Mucosa of descending colon (tissue), 3 donors: Measurements from ENCODE around the gene UNC45A. TPM values are rescaled to one million over a fixed set of nuclear protein-coding genes. Genes with fewer than 3 reads are reported as not detected.

Experiments used
- ATAC-seq: fragments of 200-7000 bp; cut with Tn5 transposase; one replicate; pipeline ENCODE4 v1.9.1; 2020; ENCODE audit warnings: mild to moderate bottlenecking, moderate library complexity
- DNase-seq, 3 donors: peaks; one replicate each; pipeline ENCODE4 v3.0.0-alpha.2; 2020
- H3K36me3 ChIP-seq: fragments of 200-600 bp; one replicate; pipeline ENCODE4 v1.8.0; 2021; ENCODE audit warnings: low read depth, mild to moderate bottlenecking
- H3K4me1 ChIP-seq: fragments of 200-600 bp; one replicate; pipeline ENCODE4 v1.8.0; 2021; ENCODE audit warnings: low read depth, mild to moderate bottlenecking
- H3K4me3 ChIP-seq: fragments of 200-600 bp; one replicate; pipeline ENCODE4 v1.8.0; 2021; ENCODE audit warnings: mild to moderate bottlenecking
- H3K9me3 ChIP-seq: fragments of 200-600 bp; one replicate; pipeline ENCODE4 v1.8.0; 2021; ENCODE audit warnings: mild to moderate bottlenecking
- intact Hi-C, 2 donors: fragments of 100-400 bp; cut with DNase I in 1 of 2; cut with micrococcal nuclease in 1 of 2; formaldehyde crosslinking; loops; one replicate each; pipeline versions ENCODE4 v1.11.0 to v1.11.1; 2022; cut with DNase I, micrococcal nuclease
- total RNA-seq, 3 donors: library from RNA; stranded (reverse); fragmentation: NEBNext Ultra II Directional in 2 of 3; extraction: Animal tissue kit (Norgen Biotek cat#: 25700) in 2 of 3; gene quantifications; one replicate each; pipeline versions ENCODE4 v1.2.1 to v1.2.4, GENCODE V29; 2021 to 2023
- TF ChIP-seq, protein P1 (sequence below): fragments of 200-600 bp; IDR thresholded peaks from one replicate; pipeline ENCODE4 v1.8.0; 2022; ENCODE audit warnings: antibody characterized with exemption, mild to moderate bottlenecking
- donor health status: DM: no; HTN: no; CAD: no; lungs with moderate emphysema.
- donor health status: DM: no; HTN: no; CAD: no.
- donor health status: DM: no; HTN: yes; CAD: no.

UNC45A gene
- total RNA-seq, 3 donors from 2014 or later: 43.9 to 92.5 (median 54.8) TPM

DNA sequence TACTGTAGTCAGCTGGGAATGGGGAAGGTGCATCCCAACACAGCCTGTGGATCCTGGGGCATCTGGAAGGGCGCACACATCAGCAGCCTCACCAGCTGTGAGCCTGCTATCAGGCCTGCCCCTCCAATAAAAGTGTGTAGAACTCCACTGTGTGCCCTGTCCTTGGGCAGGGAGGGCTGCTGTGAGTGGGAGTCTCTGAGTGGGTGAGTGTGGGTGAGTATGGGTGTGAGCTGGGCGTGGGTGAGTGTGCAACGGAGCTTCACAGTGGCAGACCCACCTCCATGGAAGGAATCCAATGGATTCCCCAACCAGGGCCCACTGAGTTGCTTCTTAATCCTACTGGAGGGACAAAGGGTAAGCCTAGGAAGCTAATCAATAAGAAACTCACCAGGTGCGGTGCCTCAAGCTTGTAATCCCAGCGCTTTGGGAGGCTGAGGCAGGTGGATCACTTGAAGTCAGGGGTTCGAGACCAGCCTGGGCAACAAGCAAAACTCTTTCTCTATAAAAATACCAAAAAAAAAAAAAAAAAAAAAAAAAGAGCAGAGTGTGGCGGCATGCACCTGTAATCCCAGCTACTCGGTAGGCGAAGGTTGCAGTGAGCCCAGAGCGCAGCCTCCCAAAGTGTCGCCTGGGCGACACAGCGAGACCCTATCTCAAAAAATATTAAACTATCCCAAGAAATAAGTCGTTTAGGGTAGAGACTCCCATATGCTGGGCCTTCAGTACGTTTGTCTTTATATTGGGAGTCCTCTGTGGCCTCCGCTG is 19.0 kb downstream of the UNC45A start:
- Histone ChIP-seq H3K9me3 (no peaks in the 10 kb centered on the region), H3K36me3 (no peaks in the 10 kb centered on the region), H3K4me1 (peaks cover 19% of the 10 kb centered on the region), H3K4me3 (no peak overlapping the region)
- TF ChIP-seq, protein P1, sequence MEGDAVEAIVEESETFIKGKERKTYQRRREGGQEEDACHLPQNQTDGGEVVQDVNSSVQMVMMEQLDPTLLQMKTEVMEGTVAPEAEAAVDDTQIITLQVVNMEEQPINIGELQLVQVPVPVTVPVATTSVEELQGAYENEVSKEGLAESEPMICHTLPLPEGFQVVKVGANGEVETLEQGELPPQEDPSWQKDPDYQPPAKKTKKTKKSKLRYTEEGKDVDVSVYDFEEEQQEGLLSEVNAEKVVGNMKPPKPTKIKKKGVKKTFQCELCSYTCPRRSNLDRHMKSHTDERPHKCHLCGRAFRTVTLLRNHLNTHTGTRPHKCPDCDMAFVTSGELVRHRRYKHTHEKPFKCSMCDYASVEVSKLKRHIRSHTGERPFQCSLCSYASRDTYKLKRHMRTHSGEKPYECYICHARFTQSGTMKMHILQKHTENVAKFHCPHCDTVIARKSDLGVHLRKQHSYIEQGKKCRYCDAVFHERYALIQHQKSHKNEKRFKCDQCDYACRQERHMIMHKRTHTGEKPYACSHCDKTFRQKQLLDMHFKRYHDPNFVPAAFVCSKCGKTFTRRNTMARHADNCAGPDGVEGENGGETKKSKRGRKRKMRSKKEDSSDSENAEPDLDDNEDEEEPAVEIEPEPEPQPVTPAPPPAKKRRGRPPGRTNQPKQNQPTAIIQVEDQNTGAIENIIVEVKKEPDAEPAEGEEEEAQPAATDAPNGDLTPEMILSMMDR: no peak
- intact Hi-C loops: loop anchor here in 1 of 2 donors (10.0 kb wide), 1 partner anchor 311 kb away; no protein-coding TSS in a partner anchor
- ATAC-seq: no peak
- DNase-seq: no peak

DNA sequence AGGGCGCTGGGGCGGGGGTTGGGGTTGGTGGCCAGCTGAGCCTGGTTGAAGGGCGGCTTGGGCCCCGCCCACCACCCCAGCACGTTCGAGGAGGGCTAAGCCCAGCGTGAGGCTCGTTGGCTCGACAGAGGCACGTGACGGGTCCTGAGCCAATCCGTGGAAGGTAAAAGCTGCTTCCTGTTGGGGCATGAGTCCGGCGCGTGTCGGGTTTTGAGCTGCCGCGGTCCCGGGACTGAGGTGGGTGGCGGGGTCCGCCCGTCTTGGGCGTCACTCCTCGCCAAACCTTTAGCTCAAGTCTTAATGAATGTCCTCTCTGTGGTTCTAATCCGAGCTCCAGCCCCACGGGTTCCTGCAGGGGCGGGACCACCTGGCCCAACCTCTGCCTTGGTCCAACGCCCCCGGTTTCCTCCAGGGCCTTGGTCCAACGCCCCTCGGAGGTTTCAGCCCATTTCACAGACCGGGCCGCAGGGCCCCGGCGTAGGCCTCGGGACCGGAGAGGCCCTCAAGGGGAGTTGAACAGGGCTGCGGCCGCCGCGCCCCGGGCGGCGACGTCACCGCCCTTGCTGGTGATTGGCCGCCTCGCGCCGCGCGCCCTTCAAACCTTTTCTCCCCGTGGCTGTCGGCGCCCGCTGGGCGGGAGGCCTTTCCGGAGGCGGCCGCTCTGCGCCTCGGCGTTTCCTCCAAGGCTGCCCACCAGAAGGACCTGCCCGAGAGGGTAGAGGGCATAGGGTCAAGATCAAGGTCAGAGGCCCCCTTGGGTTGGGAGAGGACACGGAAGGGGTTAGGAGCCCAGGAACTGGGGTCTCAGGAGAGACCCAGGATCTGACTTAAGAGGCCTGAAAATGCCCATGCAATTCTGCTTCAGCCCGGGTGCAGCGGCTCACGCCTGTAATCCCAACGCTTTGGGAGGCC is 19.9 kb downstream of the UNC45A start, which contains the start of gene RCCD1:
Gene RCCD1, plus strand, starts transcription at position 173 of the 912 bp plus-strand sequence. CDS start 1,851 bp downstream, outside the sequence.
- TF ChIP-seq, protein P1: no peak
- Histone ChIP-seq H3K9me3 (no peaks in the 10 kb centered on the region), H3K4me3 (peak within 1 kb of the TSS; percentile 65), H3K4me1 (peaks cover 16% of the 10 kb centered on the region), H3K36me3 (no peaks in the 10 kb centered on the region)
- peak; percentile 90 for ATAC-seq
- intact Hi-C loops: loop anchor here in 1 of 2 donors (10.0 kb wide), 1 partner anchor 310 kb away; no protein-coding TSS in a partner anchor
- peak; percentile 95 to 97 (median 96) for DNase-seq

DNA sequence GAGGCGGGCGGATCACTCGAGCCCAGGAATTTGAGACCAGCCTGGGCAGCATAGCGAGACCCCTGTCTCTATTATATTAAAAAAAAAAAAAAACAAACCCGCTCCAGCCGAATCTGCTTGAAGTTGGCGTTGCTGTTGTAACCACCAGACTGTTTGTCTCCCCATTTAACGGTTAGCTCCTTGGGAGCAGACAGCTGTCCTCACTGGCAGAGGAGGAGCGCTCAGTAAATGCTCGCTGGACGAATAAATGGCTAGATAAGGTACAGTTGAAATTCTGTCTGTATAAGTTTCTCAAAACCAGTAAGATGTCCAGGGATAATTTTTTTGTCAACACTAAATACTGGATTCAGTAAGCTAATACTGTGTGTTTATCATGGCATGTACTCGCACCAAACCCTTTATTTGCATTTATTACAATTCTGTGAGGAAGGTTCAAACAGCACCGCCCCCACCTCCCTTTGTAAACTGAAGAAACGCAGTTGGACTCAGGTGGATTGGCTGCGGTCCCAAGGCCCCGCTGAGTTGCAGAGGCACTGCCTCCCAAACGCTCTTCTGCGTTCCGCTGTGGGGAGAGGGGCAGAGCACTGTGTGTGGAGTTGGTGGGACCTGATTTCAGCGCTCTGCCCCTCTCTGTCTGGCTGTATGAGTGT is 20.7 kb downstream of the UNC45A start:
- H3K4me3 ChIP-seq: no peak overlapping the region
- no peaks in the 10 kb centered on the region for H3K36me3 ChIP-seq
- DNase-seq: peak; percentile 57 to 75 (median 57)
- TF ChIP-seq, protein P1: no peak
- H3K9me3 ChIP-seq: no peaks in the 10 kb centered on the region
- intact Hi-C loops: loop anchor here in 1 of 2 donors (10.0 kb wide), 1 partner anchor 309 kb away; no protein-coding TSS in a partner anchor
- H3K4me1 ChIP-seq: peaks cover 16% of the 10 kb centered on the region
- peak; percentile 18 for ATAC-seq

DNA sequence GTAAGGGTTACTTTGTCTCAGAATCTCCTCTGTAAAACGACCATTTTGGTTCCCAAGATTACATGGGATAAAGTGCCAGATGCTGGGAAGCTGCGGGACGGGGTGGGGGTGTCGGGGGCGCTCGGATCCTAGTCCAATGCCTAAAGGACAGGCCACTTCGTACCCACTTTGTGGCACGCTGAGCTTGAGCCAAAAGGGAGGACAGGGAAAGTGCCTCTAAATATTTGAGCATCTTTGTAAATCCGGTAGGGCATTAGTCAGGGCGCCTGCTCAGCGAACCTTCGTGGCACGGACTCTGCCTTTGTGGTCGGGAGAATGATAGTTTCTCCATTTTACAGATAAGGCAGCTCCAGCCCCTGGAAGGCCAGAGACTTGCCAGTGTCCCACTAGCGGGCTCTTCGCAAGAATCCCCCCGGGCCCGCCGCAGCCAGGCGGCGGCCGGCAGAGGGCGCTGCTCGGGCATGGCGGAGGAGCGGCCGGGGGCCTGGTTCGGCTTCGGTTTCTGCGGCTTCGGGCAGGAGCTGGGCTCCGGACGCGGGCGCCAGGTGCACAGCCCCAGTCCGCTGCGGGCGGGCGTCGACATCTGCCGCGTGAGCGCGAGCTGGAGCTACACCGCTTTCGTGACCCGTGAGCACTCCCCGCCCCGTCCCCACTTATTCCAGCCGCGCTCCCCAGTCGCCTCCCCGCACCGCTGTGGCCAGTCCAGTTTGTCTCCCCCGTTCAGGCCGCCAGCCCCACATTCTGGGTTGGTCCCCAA is 21.4 kb downstream of the UNC45A start:
- DNase-seq (peak; percentile 80 to 82 (median 81)), ATAC-seq (peak; percentile 62)
- Histone ChIP-seq H3K36me3 (no peaks in the 10 kb centered on the region), H3K4me3 (no peak overlapping the region), H3K9me3 (no peaks in the 10 kb centered on the region), H3K4me1 (peaks cover 16% of the 10 kb centered on the region)
- intact Hi-C loops: loop anchor here in 1 of 2 donors (10.0 kb wide), 1 partner anchor 308 kb away; no protein-coding TSS in a partner anchor
- TF ChIP-seq, protein P1: peak; percentile 87
